Epithelial cell of proximal tubule (primary cell): ENCODE data around the gene SCN5A. TPM values are rescaled to one million over a fixed set of nuclear protein-coding genes. Genes with fewer than 3 reads are reported as not detected.

Source experiments
- DNase-seq: peaks from one replicate; pipeline ENCODE4 v3.0.0-alpha.2; 2011; ENCODE audit warnings: low read depth
- H3K4me3 ChIP-seq: 2 replicates; pipeline ENCODE4 v1.5.1; 2011; ENCODE audit warnings: low read depth, mild to moderate bottlenecking, low read length
- CTCF ChIP-seq: conservative IDR thresholded peaks from 2 replicates; pipeline ENCODE4 v1.5.1; 2012; ENCODE audit warnings: low read depth, mild to moderate bottlenecking, low read length
- total RNA-seq: library from RNA; depleted of rRNA; stranded (reverse); fragments of >200 nt; gene quantifications from 2 replicates; pipeline ENCODE4 v1.2.3, GENCODE V29; 2015

Gene SCN5A
- total RNA-seq = 1.3 and 1.7 TPM in 2 replicates

- TF ChIP-seq CTCF = no peak
- no peak for DNase-seq
- peak within 1 kb of the TSS; percentile 48 for H3K4me3 ChIP-seq
These were observed at the start of gene SCN5A for GRCh38 chr3:38649500-38650247. Gene SCN5A (minus strand): TSS chr3:38649687. CDS start chr3:38633307, 16,380 bp downstream.

- no peak for TF ChIP-seq CTCF
- no peak overlapping the region for H3K4me3 ChIP-seq
- no peak for DNase-seq
These were observed 49.3 kb upstream of the SCN5A start for GRCh38 chr3:38698760-38699159.

- TF ChIP-seq CTCF = no peak
- no peak for DNase-seq
- no peak overlapping the region for H3K4me3 ChIP-seq
These were observed 48.6 kb upstream of the SCN5A start for GRCh38 chr3:38698061-38698460.

GRCh38 chr3:38696034-38696433, 46.5 kb upstream of the SCN5A start:
- H3K4me3 ChIP-seq = no peak overlapping the region
- DNase-seq = no peak
- TF ChIP-seq CTCF = no peak

GRCh38 chr3:38690185-38690584, 40.7 kb upstream of the SCN5A start:
- no peak overlapping the region for H3K4me3 ChIP-seq
- TF ChIP-seq CTCF = no peak
- DNase-seq = no peak

- H3K4me3 ChIP-seq = no peak overlapping the region
- TF ChIP-seq CTCF = no peak
- no peak for DNase-seq
These were observed 40.3 kb upstream of the SCN5A start for GRCh38 chr3:38689774-38690173.

- no peak for DNase-seq
- H3K4me3 ChIP-seq = no peak overlapping the region
- TF ChIP-seq CTCF = no peak
These were observed 39.9 kb upstream of the SCN5A start for GRCh38 chr3:38689346-38689745.
